ENCODE measurements around the gene PSMB3.
"Not testable (repeated sequence)": the region's sequence is repeated elsewhere in the genome, so short reads cannot be mapped to it uniquely, and the experiment has no call there.

The PSMB3 gene

GRCh38 chr17:38789185-38789584 lies 36.6 kb downstream of the PSMB3 start:
- TF ChIP-seq CTCF (IDR thresholded peaks at IDR 0.05; ENCODE audit: insufficient read depth, low read length, poor library complexity, severe bottlenecking): no peak
- Histone ChIP-seq H3K27me3 (replicated peaks; ENCODE audit: control insufficient read depth, insufficient read depth, low read length) (no peaks in the 10 kb centered on the region), H3K36me3 (ENCODE audit: control insufficient read depth, insufficient read depth, low read length) (peaks cover 10% of the 10 kb centered on the region), H3K4me3 (replicated peaks; ENCODE audit: low read depth, low read length) (no peak overlapping the region)
- DNase-seq (ENCODE audit: extremely low read depth, insufficient read length): no peak

GRCh38 chr17:38790148-38790707 lies 37.7 kb downstream of the PSMB3 start:
- DNase-seq (ENCODE audit: extremely low read depth, insufficient read length); H3K27me3 ChIP-seq (replicated peaks; ENCODE audit: control insufficient read depth, insufficient read depth, low read length); H3K36me3 ChIP-seq (ENCODE audit: control insufficient read depth, insufficient read depth, low read length); H3K4me3 ChIP-seq (replicated peaks; ENCODE audit: low read depth, low read length): not testable (repeated sequence)

- peaks cover 4% of the 10 kb centered on the region for H3K36me3 ChIP-seq (ENCODE audit: control insufficient read depth, insufficient read depth, low read length)
- no peak overlapping the region for H3K4me3 ChIP-seq (replicated peaks; ENCODE audit: low read depth, low read length)
- DNase-seq (ENCODE audit: extremely low read depth, insufficient read length): no peak
- H3K27me3 ChIP-seq (replicated peaks; ENCODE audit: control insufficient read depth, insufficient read depth, low read length): no peaks in the 10 kb centered on the region
- TF ChIP-seq CTCF (IDR thresholded peaks at IDR 0.05; ENCODE audit: insufficient read depth, low read length, poor library complexity, severe bottlenecking): no peak
Measured at GRCh38 chr17:38791162-38791561, 38.6 kb downstream of the PSMB3 start.

GRCh38 chr17:38794221-38794620 lies 41.7 kb downstream of the PSMB3 start:
- no peak for DNase-seq (ENCODE audit: extremely low read depth, insufficient read length)
- Histone ChIP-seq H3K4me3 (replicated peaks; ENCODE audit: low read depth, low read length) (no peak overlapping the region), H3K36me3 (ENCODE audit: control insufficient read depth, insufficient read depth, low read length) (peaks cover 2% of the 10 kb centered on the region; the same call in 1 of the 2 replicates), H3K27me3 (replicated peaks; ENCODE audit: control insufficient read depth, insufficient read depth, low read length) (no peaks in the 10 kb centered on the region)
- no peak for TF ChIP-seq CTCF (IDR thresholded peaks at IDR 0.05; ENCODE audit: insufficient read depth, low read length, poor library complexity, severe bottlenecking)

- peaks cover 4% of the 10 kb centered on the region for H3K36me3 ChIP-seq (ENCODE audit: control insufficient read depth, insufficient read depth, low read length)
- no peak overlapping the region for H3K4me3 ChIP-seq (replicated peaks; ENCODE audit: low read depth, low read length)
Measured at GRCh38 chr17:38796451-38797157, 44.1 kb downstream of the PSMB3 start.

GRCh38 chr17:38797158-38797490 lies 44.6 kb downstream of the PSMB3 start:
- H3K36me3 ChIP-seq (ENCODE audit: control insufficient read depth, insufficient read depth, low read length): peaks cover 6% of the 10 kb centered on the region
- TF ChIP-seq CTCF (IDR thresholded peaks at IDR 0.05; ENCODE audit: insufficient read depth, low read length, poor library complexity, severe bottlenecking): no peak

More at GRCh38 chr17:38796451-38797157, 44.1 kb downstream of the PSMB3 start:
- no peak for TF ChIP-seq CTCF (IDR thresholded peaks at IDR 0.05; ENCODE audit: insufficient read depth, low read length, poor library complexity, severe bottlenecking)
- H3K27me3 ChIP-seq (replicated peaks; ENCODE audit: control insufficient read depth, insufficient read depth, low read length): no peaks in the 10 kb centered on the region
- no peak for DNase-seq (ENCODE audit: extremely low read depth, insufficient read length)

More at GRCh38 chr17:38797158-38797490, 44.6 kb downstream of the PSMB3 start:
- DNase-seq (ENCODE audit: extremely low read depth, insufficient read length): no peak
- Histone ChIP-seq H3K4me3 (replicated peaks; ENCODE audit: low read depth, low read length) (no peak overlapping the region), H3K27me3 (replicated peaks; ENCODE audit: control insufficient read depth, insufficient read depth, low read length) (no peaks in the 10 kb centered on the region)

Measured in GM06990 (cell line).